H1 (cell line): ENCODE measurements around the gene ABHD13. TPM values are rescaled to one million over a fixed set of nuclear protein-coding genes. Genes with fewer than 3 reads are reported as not detected.

Source experiments
- BRCA1 ChIP-seq: IDR thresholded peaks from 2 replicates; pipeline ENCODE4 v1.6.1; 2012; ENCODE audit warnings: low read depth, low read length, improper control_type of control experiment
- CBX8 ChIP-seq: fragments of 300-800, 300-1000 bp; sonication (generic); IDR thresholded peaks from 2 replicates; pipeline ENCODE4 v1.7.1; 2016; ENCODE audit warnings: low read depth, low read length, borderline replicate concordance
- CTBP2 ChIP-seq: IDR thresholded peaks from 2 replicates; pipeline ENCODE4 v1.7.0; 2011; ENCODE audit warnings: borderline replicate concordance, mild to moderate bottlenecking, moderate library complexity, mixed read lengths, low read length; ENCODE audit not compliant: insufficient read depth, insufficient read length
- EGR1 ChIP-seq: IDR thresholded peaks from 2 replicates; pipeline ENCODE4 v1.6.1; 2011; ENCODE audit warnings: low read depth, low read length, borderline replicate concordance
- EP300 ChIP-seq, 2 experiments: IDR thresholded peaks; 1 replicate in 1 of 2; 2 replicates in 1 of 2; pipeline ENCODE4 v1.6.1; 2011 to 2012; ENCODE audit warnings: low read depth in 2 of 2, low read length in 2 of 2, mild to moderate bottlenecking in 2 of 2, borderline replicate concordance in 1 of 2, inconsistent platforms in 1 of 2, moderate library complexity in 1 of 2
- FOSL1 ChIP-seq: IDR thresholded peaks from 2 replicates; pipeline ENCODE4 v1.6.1; 2011; ENCODE audit warnings: mild to moderate bottlenecking, low read depth, low read length, moderate library complexity; ENCODE audit not compliant: insufficient read depth
- GABPA ChIP-seq: IDR thresholded peaks from 2 replicates; pipeline ENCODE4 v1.6.1; 2011; ENCODE audit warnings: mild to moderate bottlenecking, low read length, moderate library complexity, borderline replicate concordance; ENCODE audit not compliant: insufficient read depth
- GTF2F1 ChIP-seq: IDR thresholded peaks from 2 replicates; pipeline ENCODE4 v1.6.1; 2012; ENCODE audit warnings: low read depth, low read length, improper control_type of control experiment, borderline replicate concordance
- KDM1A ChIP-seq: fragments of 200-600, 300-600 bp; sonication (generic); IDR thresholded peaks from 2 replicates; pipeline ENCODE4 v1.7.1; 2016; ENCODE audit warnings: mild to moderate bottlenecking, low read length, borderline replicate concordance
- KDM5A ChIP-seq: fragments of 200-600 bp; IDR thresholded peaks from 2 replicates; pipeline ENCODE4 v1.7.1; 2012; ENCODE audit warnings: mild to moderate bottlenecking, low read length, inconsistent platforms, mixed read lengths
- MAX ChIP-seq: IDR thresholded peaks from 2 replicates; pipeline ENCODE4 v1.6.1; 2012; ENCODE audit warnings: inconsistent platforms
- NANOG ChIP-seq: IDR thresholded peaks from 2 replicates; pipeline ENCODE4 v1.6.1; 2011; ENCODE audit warnings: low read length, low read depth, mild to moderate bottlenecking, inconsistent platforms; ENCODE audit not compliant: insufficient read depth, poor library complexity, severe bottlenecking
- NRF1 ChIP-seq: IDR thresholded peaks from 2 replicates; pipeline ENCODE4 v1.6.1; 2011; ENCODE audit warnings: mild to moderate bottlenecking, low read depth, low read length, improper control_type of control experiment
- POLR2A ChIP-seq, 2 experiments: IDR thresholded peaks; 1 replicate in 1 of 2; 2 replicates in 1 of 2; pipeline ENCODE4 v1.6.1; 2011; ENCODE audit warnings: low read depth in 2 of 2, low read length in 2 of 2, mild to moderate bottlenecking in 2 of 2; ENCODE audit errors: control extremely low read depth in 1 of 2
- POU5F1 ChIP-seq: IDR thresholded peaks from 2 replicates; pipeline ENCODE4 v1.6.1; 2011; ENCODE audit warnings: low read depth, mild to moderate bottlenecking, low read length, moderate library complexity
- RBBP5 ChIP-seq: IDR thresholded peaks from 2 replicates; pipeline ENCODE4 v1.7.1; 2012; ENCODE audit warnings: low read depth, mild to moderate bottlenecking, inconsistent platforms, low read length, moderate library complexity, borderline replicate concordance
- SP1 ChIP-seq: IDR thresholded peaks from 2 replicates; pipeline ENCODE4 v1.6.1; 2011; ENCODE audit warnings: low read depth, low read length
- SUZ12 ChIP-seq: fragments of 200-600 bp; sonication (generic); IDR thresholded peaks from 2 replicates; pipeline ENCODE4 v1.6.1; 2012; ENCODE audit warnings: mild to moderate bottlenecking, inconsistent platforms, low read length, moderate library complexity, mixed read lengths
- ZNF274 ChIP-seq: IDR thresholded peaks from 2 replicates; pipeline ENCODE4 v1.7.0; 2012; ENCODE audit warnings: low read length, borderline replicate concordance; ENCODE audit errors: extremely low read depth
- polyA plus RNA-seq, 7 experiments: library from polyadenylated mRNA; depleted of rRNA in 3 of 7; stranded (reverse) in 5 of 7; unstranded in 2 of 7; fragments of >200 nt in 5 of 7; fragments of 200-250 nt in 2 of 7; gene quantifications; 1 replicate in 5 of 7; 2 replicates in 1 of 7; 4 replicates in 1 of 7; pipeline versions ENCODE4 v1.2.1 to v1.2.3, GENCODE V29; 2011 to 2013; ENCODE audit warnings: missing spikeins in 2 of 7, mixed read lengths in 2 of 7
- total RNA-seq: library from RNA; stranded (reverse); fragmentation: NEBNext Ultra II Directional; extraction: Animal tissue kit (Norgen Biotek cat#: 25700); gene quantifications from 2 replicates; pipeline ENCODE4 v1.2.1, GENCODE V29; 2021

The ABHD13 gene
- total and polyA plus RNA-seq, 2 of the 8 experiments (the other 6 are each of a cell fraction or from before 2014, with no cell fraction given), result 3.5 to 6.6 TPM

GRCh38 chr13:108230377-108230776, 12.2 kb downstream of the ABHD13 start (continued):
- no peak for TF ChIP-seq RBBP5
- TF ChIP-seq SUZ12, result no peak
- TF ChIP-seq KDM1A, result no peak
- no peak for TF ChIP-seq MAX
- no peak for TF ChIP-seq NRF1
- no peak for TF ChIP-seq SP1
- no peak for TF ChIP-seq BRCA1
- TF ChIP-seq EP300 (IDR thresholded peaks at IDR 0.05; ENCODE audit: borderline replicate concordance in 1 of 2, low read depth in 2 of 2, low read length in 2 of 2), result no peak
- TF ChIP-seq CTBP2, result no peak
- no peak for TF ChIP-seq FOSL1
- no peak for TF ChIP-seq NANOG
- no peak for TF ChIP-seq CBX8
- TF ChIP-seq KDM5A, result no peak
- no peak for TF ChIP-seq GTF2F1
- TF ChIP-seq EGR1, result no peak
- no peak for TF ChIP-seq POLR2A (IDR thresholded peaks at IDR 0.05; ENCODE audit: control extremely low read depth in 1 of 2, low read depth in 2 of 2, low read length in 2 of 2)
- no peak for TF ChIP-seq ZNF274
- TF ChIP-seq POU5F1, result no peak
- TF ChIP-seq GABPA, result no peak
